Retinal pigment epithelial cell (primary cell): Measurements from ENCODE around the gene SPTSSB.

Source experiments
- DNase-seq: peaks from one replicate; pipeline ENCODE4 v3.0.0-alpha.2; 2010; ENCODE audit warnings: low read depth
- H3K4me3 ChIP-seq: 2 replicates; pipeline ENCODE4 v1.5.1; 2011; ENCODE audit warnings: mild to moderate bottlenecking, low read length, control low read depth, moderate library complexity
- CTCF ChIP-seq: conservative IDR thresholded peaks from 2 replicates; pipeline ENCODE4 v1.5.1; 2011; ENCODE audit warnings: low read depth, low read length, control low read depth, inconsistent platforms

SPTSSB gene

GRCh38 chr3:161342629-161343028 lies 28.7 kb downstream of the SPTSSB start:
- no peak overlapping the region for H3K4me3 ChIP-seq
- no peak for DNase-seq
- TF ChIP-seq CTCF: no peak

- H3K4me3 ChIP-seq: no peak overlapping the region
- DNase-seq: no peak
- no peak for TF ChIP-seq CTCF
Observed at GRCh38 chr3:161339517-161340500, 31.5 kb downstream of the SPTSSB start.

- DNase-seq: no peak
- no peak for TF ChIP-seq CTCF
- no peak overlapping the region for H3K4me3 ChIP-seq
Observed at GRCh38 chr3:161337311-161337710, 34.0 kb downstream of the SPTSSB start.

- no peak overlapping the region for H3K4me3 ChIP-seq
- no peak for TF ChIP-seq CTCF
- peak; percentile 15 for DNase-seq
Observed at GRCh38 chr3:161336661-161337060, 34.7 kb downstream of the SPTSSB start.

GRCh38 chr3:161333696-161334095 lies 37.6 kb downstream of the SPTSSB start:
- no peak for DNase-seq
- TF ChIP-seq CTCF: no peak
- no peak overlapping the region for H3K4me3 ChIP-seq

GRCh38 chr3:161332792-161333191 lies 38.5 kb downstream of the SPTSSB start:
- DNase-seq: no peak
- no peak overlapping the region for H3K4me3 ChIP-seq
- TF ChIP-seq CTCF: no peak

GRCh38 chr3:161325059-161325458 lies 46.3 kb downstream of the SPTSSB start:
- no peak for DNase-seq
- H3K4me3 ChIP-seq: no peak overlapping the region
- TF ChIP-seq CTCF: no peak
